PFSK-1 (cell line): ENCODE data around the gene FAM184A.

ENCODE experiments used
- REST ChIP-seq, 2 experiments: IDR thresholded peaks; 2 replicates each; pipeline versions ENCODE4 v1.6.1 to v1.8.0; 2011 to 2012; ENCODE audit warnings: low read depth in 2 of 2, low read length in 2 of 2, control low read depth in 1 of 2, inconsistent platforms in 1 of 2, mild to moderate bottlenecking in 1 of 2, moderate library complexity in 1 of 2; ENCODE audit not compliant: insufficient read depth in 1 of 2
- SIN3A ChIP-seq: IDR thresholded peaks from 2 replicates; pipeline ENCODE4 v1.6.1; 2012; ENCODE audit warnings: mild to moderate bottlenecking, low read length, moderate library complexity, borderline replicate concordance; ENCODE audit not compliant: insufficient read depth
- TAF1 ChIP-seq: IDR thresholded peaks from 2 replicates; pipeline ENCODE4 v1.6.1; 2012; ENCODE audit warnings: low read length, control low read depth, borderline replicate concordance; ENCODE audit not compliant: insufficient read depth

- TF ChIP-seq SIN3A, result no peak
- TF ChIP-seq REST (IDR thresholded peaks at IDR 0.05; ENCODE audit: insufficient read depth in 1 of 2, low read depth in 2 of 2, low read length in 2 of 2), result no peak
- TF ChIP-seq TAF1, result no peak
Measured at GRCh38 chr6:118982575-118982911, 95.9 kb downstream of the FAM184A start.
